HUES6 (cell line): ENCODE data around the gene BCL2A1.

ENCODE experiments used
- H3K27ac ChIP-seq: 2 replicates; pipeline ENCODE4 v1.7.0; 2013; ENCODE audit warnings: low read depth, mild to moderate bottlenecking, low read length, inconsistent platforms
- H3K27me3 ChIP-seq: 2 replicates; pipeline ENCODE4 v1.6.1; 2013; ENCODE audit warnings: low read length; ENCODE audit not compliant: control insufficient read depth, insufficient read depth
- H3K36me3 ChIP-seq: 2 replicates; pipeline ENCODE4 v1.6.1; 2013; ENCODE audit warnings: low read length; ENCODE audit not compliant: control insufficient read depth, insufficient read depth
- H3K4me1 ChIP-seq: 2 replicates; pipeline ENCODE4 v1.6.1; 2013; ENCODE audit warnings: low read length; ENCODE audit not compliant: control insufficient read depth, insufficient read depth
- H3K4me3 ChIP-seq: 2 replicates; pipeline ENCODE4 v1.5.1; 2013; ENCODE audit warnings: low read depth, low read length
- H3K9ac ChIP-seq: one replicate; pipeline ENCODE4 v1.6.1; 2013; ENCODE audit warnings: mild to moderate bottlenecking, low read length
- H3K9me3 ChIP-seq: 2 replicates; pipeline ENCODE4 v1.6.1; 2013; ENCODE audit warnings: low read depth, low read length; ENCODE audit not compliant: control insufficient read depth, insufficient read depth

The BCL2A1 gene

DNA sequence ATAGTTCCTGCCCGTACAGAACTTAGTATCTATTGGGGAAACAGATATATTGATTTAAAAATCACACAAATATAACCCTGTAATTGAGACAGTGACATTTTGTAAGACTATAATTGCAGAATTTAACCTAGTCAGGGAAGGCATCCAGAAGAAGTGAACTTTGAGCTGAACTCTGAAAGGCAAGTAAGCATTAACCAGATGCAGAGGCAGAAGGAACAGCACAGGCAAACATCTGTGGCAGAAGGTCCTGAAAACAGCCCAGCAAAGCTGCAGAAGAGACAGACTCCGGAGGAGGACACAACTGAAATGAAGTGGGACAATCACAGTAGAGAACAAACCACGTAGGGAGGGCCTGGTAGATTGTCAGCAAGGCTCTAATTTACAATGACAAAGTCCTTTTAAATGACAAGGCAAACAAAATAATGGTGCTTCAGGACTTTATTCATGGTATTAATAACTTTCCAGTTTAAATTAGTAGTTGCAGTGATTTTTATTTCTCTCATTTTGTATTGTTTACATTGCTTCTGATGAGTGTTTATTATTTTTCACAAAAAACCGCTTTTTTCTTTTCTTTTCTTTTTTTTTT is 14.5 kb downstream of the BCL2A1 start:
- Histone ChIP-seq H3K4me3 (no peak overlapping the region), H3K9ac (no peak overlapping the region), H3K27me3 (no peaks in the 10 kb centered on the region), H3K4me1 (no peaks in the 10 kb centered on the region), H3K27ac (no peak overlapping the region), H3K9me3 (no peaks in the 10 kb centered on the region), H3K36me3 (no peaks in the 10 kb centered on the region)

DNA sequence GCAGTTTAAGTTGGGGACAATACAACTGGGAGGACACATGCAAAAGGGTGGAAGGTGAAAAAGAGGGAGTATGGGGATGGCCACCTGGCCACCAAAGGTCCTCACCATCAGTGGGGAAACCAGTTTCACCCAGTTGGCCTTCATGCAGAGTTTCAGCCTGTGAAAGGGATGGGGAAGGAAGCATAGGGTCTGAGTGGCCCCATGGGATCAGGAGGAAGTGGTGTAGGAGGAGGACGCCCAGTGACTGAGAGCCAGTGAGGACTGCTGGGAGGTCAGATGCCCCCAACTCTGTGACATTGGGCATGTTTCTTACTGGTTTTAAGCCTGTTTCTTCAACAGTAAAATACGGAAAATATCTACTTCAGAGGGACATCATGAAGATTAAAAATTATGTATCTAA is 16.3 kb downstream of the BCL2A1 start:
- no peak overlapping the region for H3K9ac ChIP-seq
- no peak overlapping the region for H3K4me3 ChIP-seq
- H3K36me3 ChIP-seq: no peaks in the 10 kb centered on the region
- no peak overlapping the region for H3K27ac ChIP-seq
- H3K27me3 ChIP-seq: no peaks in the 10 kb centered on the region
- no peaks in the 10 kb centered on the region for H3K9me3 ChIP-seq
- H3K4me1 ChIP-seq: no peaks in the 10 kb centered on the region

DNA sequence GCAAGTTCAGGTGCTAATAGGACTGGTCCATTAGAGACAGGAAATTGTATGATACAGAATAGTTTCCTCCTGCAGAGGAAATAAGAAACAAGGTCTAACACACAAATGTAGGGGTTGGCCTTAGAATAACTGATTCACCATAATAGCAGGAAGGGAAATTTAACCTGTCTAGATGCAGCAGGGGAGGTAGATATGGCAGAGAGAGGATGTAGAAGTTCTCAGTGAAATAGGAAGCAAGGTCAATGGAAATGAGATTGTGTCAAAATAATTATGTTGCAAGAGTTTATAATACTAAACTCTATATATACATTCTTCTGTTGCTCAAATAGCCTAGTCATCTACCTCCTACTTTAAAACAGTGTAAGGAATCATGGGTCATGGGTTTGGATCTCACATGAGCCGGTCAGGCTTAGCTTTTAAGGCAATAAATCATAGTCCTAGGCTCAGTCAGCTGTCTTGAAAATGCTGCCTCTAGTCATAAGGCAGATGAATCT is 17.0 kb downstream of the BCL2A1 start:
- Histone ChIP-seq H3K36me3 (no peaks in the 10 kb centered on the region), H3K27me3 (no peaks in the 10 kb centered on the region), H3K4me1 (no peaks in the 10 kb centered on the region), H3K9me3 (no peaks in the 10 kb centered on the region), H3K4me3 (no peak overlapping the region), H3K27ac (no peak overlapping the region), H3K9ac (no peak overlapping the region)

- no peak overlapping the region for H3K27ac ChIP-seq
- no peaks in the 10 kb centered on the region for H3K9me3 ChIP-seq
- H3K4me1 ChIP-seq: no peaks in the 10 kb centered on the region
- no peaks in the 10 kb centered on the region for H3K27me3 ChIP-seq
- H3K36me3 ChIP-seq: no peaks in the 10 kb centered on the region
- H3K4me3 ChIP-seq: no peak overlapping the region
- no peak overlapping the region for H3K9ac ChIP-seq
Observed at GRCh38 chr15:79952329-79952728, 18.7 kb downstream of the BCL2A1 start.

GRCh38 chr15:79950247-79950646 is 20.7 kb downstream of the BCL2A1 start:
- H3K27me3 ChIP-seq: no peaks in the 10 kb centered on the region
- no peak overlapping the region for H3K27ac ChIP-seq
- no peak overlapping the region for H3K9ac ChIP-seq
- H3K4me3 ChIP-seq: no peak overlapping the region
- no peaks in the 10 kb centered on the region for H3K9me3 ChIP-seq
- H3K36me3 ChIP-seq: no peaks in the 10 kb centered on the region
- H3K4me1 ChIP-seq: no peaks in the 10 kb centered on the region

DNA sequence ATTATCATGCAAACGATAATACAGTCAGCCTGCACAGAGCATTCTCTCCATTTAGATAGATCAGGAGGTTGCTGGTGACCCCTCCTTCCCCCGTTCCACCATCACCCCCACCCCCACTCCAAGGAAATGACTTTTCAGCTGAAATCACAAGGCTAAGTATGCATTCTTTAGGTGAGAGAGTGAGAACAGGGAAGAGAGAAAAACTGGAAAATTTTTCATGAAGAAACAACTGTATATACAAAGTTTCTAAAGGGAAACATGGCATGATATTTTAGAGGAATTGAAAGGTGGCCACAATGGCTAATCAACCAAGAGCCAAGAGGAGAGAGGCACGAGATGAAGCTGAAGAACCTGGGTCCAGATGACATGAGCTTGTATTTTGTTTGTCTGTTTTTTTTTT is 22.2 kb downstream of the BCL2A1 start:
- H3K27me3 ChIP-seq: no peaks in the 10 kb centered on the region
- no peaks in the 10 kb centered on the region for H3K4me1 ChIP-seq
- no peak overlapping the region for H3K9ac ChIP-seq
- no peaks in the 10 kb centered on the region for H3K36me3 ChIP-seq
- no peaks in the 10 kb centered on the region for H3K9me3 ChIP-seq
- no peak overlapping the region for H3K4me3 ChIP-seq
- H3K27ac ChIP-seq: no peak overlapping the region

DNA sequence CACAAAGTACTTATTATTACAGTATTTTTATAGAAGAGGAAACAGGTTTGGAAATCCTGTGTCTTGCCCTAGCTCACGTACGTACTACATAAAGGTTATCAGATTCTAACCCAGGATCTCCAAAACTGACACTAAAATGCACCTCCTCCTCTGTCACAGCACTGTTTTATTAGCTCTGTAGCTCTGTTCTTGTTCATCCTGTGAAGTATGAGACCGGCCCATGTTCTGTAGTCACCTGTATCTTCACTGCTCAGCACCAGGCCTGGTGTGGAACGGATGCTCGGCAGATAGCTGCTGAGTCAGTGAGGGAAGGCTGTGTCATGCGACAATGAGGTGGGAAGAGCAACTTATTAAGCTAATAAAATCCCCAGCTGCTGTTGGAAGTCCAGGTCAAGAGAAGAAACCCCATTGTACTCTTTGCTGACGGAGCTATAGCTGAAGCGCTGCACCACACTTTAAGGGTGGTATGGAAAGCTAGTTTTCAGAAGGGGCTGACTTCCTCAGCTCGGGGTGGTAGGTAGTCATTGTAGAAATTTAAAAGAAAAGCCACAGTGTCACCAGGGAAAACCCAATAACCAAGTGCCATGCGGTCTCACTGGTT is 22.8 kb downstream of the BCL2A1 start:
- H3K36me3 ChIP-seq: no peaks in the 10 kb centered on the region
- no peak overlapping the region for H3K27ac ChIP-seq
- no peaks in the 10 kb centered on the region for H3K9me3 ChIP-seq
- H3K4me3 ChIP-seq: no peak overlapping the region
- no peaks in the 10 kb centered on the region for H3K27me3 ChIP-seq
- H3K9ac ChIP-seq: no peak overlapping the region
- no peaks in the 10 kb centered on the region for H3K4me1 ChIP-seq

DNA sequence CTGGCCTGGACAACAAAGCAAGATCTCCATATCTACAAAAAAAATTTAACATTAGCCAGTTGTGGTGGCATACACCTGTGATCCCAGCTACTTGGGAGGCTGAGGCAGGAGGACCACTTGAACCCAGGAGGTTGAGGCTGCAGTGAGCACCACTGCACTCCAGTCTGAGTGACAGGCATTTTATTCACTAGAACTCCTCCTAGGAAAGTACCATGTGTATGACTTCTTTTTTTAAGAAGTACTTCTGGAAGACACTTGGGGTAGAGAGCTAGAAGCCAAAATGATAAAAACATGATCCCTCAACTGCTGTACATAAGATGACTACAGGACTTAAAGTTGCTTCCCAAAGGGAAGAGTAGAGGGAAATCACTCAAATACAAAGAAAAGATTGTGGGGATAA is 24.0 kb downstream of the BCL2A1 start:
- Histone ChIP-seq H3K36me3 (no peaks in the 10 kb centered on the region), H3K27me3 (no peaks in the 10 kb centered on the region), H3K4me3 (no peak overlapping the region), H3K4me1 (no peaks in the 10 kb centered on the region), H3K9ac (no peak overlapping the region), H3K27ac (no peak overlapping the region), H3K9me3 (no peaks in the 10 kb centered on the region)

DNA sequence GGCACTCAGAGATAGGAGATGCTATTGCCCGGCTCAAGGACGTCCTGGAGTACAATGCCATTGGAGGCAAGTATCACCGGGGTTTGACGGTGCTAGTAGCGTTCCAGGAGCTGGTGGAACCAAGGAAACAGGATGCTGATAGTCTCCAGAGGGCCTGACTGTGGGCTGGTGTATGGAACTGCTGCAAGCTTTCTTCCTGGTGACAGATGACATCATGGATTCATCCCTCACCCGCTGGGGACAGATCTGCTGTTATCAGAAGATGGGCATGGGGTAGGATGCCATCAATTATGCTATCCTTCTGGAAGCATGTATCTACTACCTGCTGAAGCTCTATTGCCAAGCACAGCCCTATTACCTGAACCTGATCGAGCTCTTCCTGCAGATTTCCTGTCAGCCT is 26.4 kb downstream of the BCL2A1 start:
- Histone ChIP-seq H3K9ac (no peak overlapping the region), H3K27ac (no peak overlapping the region), H3K27me3 (no peaks in the 10 kb centered on the region), H3K4me1 (no peaks in the 10 kb centered on the region), H3K36me3 (no peaks in the 10 kb centered on the region), H3K9me3 (no peaks in the 10 kb centered on the region), H3K4me3 (no peak overlapping the region)

- Histone ChIP-seq H3K9ac (no peak overlapping the region), H3K4me3 (no peak overlapping the region), H3K9me3 (no peaks in the 10 kb centered on the region), H3K36me3 (no peaks in the 10 kb centered on the region), H3K27ac (no peak overlapping the region), H3K4me1 (no peaks in the 10 kb centered on the region), H3K27me3 (no peaks in the 10 kb centered on the region)
Observed at GRCh38 chr15:79943820-79944219, 27.2 kb downstream of the BCL2A1 start.

- no peaks in the 10 kb centered on the region for H3K27me3 ChIP-seq
- H3K4me1 ChIP-seq: no peaks in the 10 kb centered on the region
- H3K27ac ChIP-seq: no peak overlapping the region
- H3K9me3 ChIP-seq: no peaks in the 10 kb centered on the region
- no peak overlapping the region for H3K4me3 ChIP-seq
- no peak overlapping the region for H3K9ac ChIP-seq
- no peaks in the 10 kb centered on the region for H3K36me3 ChIP-seq
Observed at GRCh38 chr15:79942741-79943481, 28.1 kb downstream of the BCL2A1 start.
